ENCODE data around the gene CAMKMT. TPM values are rescaled to one million over a fixed set of nuclear protein-coding genes. Genes with fewer than 3 reads are reported as not detected.
A peak's percentile ranks its signal among the peaks of the same experiment; 100 is the strongest.

CAMKMT gene
- total and polyA plus RNA-seq, 2 donors (not counting 1 experiment from before 2014, with no cell fraction given): 6.2 to 23.3 TPM

DNA sequence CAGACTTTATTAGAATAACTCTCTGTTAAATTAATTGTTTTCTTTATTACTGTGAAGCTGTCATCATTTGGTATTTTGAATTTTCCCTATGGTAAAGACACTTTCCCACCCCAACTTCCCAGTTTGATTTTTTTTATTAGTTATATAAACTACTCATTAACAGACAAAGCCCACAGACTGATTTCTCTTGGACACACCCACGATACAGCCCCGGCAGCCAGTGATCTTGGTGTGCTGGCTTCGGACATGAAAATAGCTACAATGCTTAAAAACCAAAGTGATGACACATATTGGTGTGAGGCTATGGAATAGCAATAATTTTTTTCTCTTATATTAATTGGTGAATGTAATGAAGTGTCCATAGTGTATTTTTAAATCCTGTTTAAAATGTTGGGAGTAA lies 354.4 kb downstream of the CAMKMT start:
- Histone ChIP-seq H3K27me3 (replicated peaks in 1 of 4; ENCODE audit: control extremely low read depth in 1 of 4, control insufficient read depth in 3 of 4, insufficient read depth in 4 of 4, low read length in 3 of 4) (no peaks in the 10 kb centered on the region), H3K9me3 (ENCODE audit: control extremely low read depth in 1 of 3, control insufficient read depth in 2 of 3, insufficient read depth in 1 of 3, low read length in 2 of 3) (no peaks in the 10 kb centered on the region), H3K9ac (ENCODE audit: low read length) (no peak overlapping the region), H3K4me1 (ENCODE audit: control insufficient read depth in 2 of 2, insufficient read depth in 2 of 2, low read length in 2 of 2) (peaks cover 34 to 41% of the 10 kb centered on the region in 2 donors), H3K4me2 (replicated peaks; ENCODE audit: low read depth, low read length, poor library complexity, severe bottlenecking) (no peak overlapping the region), H4K20me1 (ENCODE audit: control insufficient read depth, insufficient read depth, low read length, poor library complexity, severe bottlenecking) (no peaks in the 10 kb centered on the region), H3K27ac (ENCODE audit: low read length in 2 of 2) (peak overlapping the region in 1 of 2 donors; percentile 80), H3K79me2 (ENCODE audit: control insufficient read depth, insufficient read depth, low read length) (no peaks in the 10 kb centered on the region), H3K36me3 (replicated peaks in 1 of 2; ENCODE audit: control extremely low read depth in 1 of 2, control insufficient read depth in 1 of 2, extremely low read depth in 1 of 2, insufficient read depth in 2 of 2, low read length in 1 of 2) (no peaks in the 10 kb centered on the region), H3K4me3 (ENCODE audit: control extremely low read depth in 1 of 5, extremely low read depth in 1 of 5, insufficient read depth in 1 of 5, low read depth in 2 of 5, low read length in 4 of 5) (no peak overlapping the region), H2AFZ (ENCODE audit: insufficient read depth, low read depth, low read length, poor library complexity, severe bottlenecking) (no peak overlapping the region)
- ATAC-seq (ENCODE audit: low read depth) (no peak), DNase-seq (no peak)
- no CpG with 5 or more reads among the region's 3 CpGs for WGBS (ENCODE audit: insufficient coverage)
- ChIA-PET CTCF (interaction anchor here (1.3 to 2.5 kb wide), 2 partner anchors 10 to 155 kb away, joined by 4 to 13 read pairs; no protein-coding TSS in a partner anchor), POLR2A (no interaction called here)
- Mint-ChIP-seq H3K27me3 (no peaks in the 10 kb centered on the region), H3K4me3 (no peak overlapping the region), H3K9me3 (ENCODE audit: insufficient read depth) (no peaks in the 10 kb centered on the region), H3K4me1 (peaks cover 40% of the 10 kb centered on the region), H3K27ac (no peak overlapping the region)
- intact Hi-C loops (cut with micrococcal nuclease): loop anchor here (5.0 to 10.0 kb wide), 2 partner anchors 239 to 849 kb away; no protein-coding TSS in a partner anchor
- TF ChIP-seq, protein P1, sequence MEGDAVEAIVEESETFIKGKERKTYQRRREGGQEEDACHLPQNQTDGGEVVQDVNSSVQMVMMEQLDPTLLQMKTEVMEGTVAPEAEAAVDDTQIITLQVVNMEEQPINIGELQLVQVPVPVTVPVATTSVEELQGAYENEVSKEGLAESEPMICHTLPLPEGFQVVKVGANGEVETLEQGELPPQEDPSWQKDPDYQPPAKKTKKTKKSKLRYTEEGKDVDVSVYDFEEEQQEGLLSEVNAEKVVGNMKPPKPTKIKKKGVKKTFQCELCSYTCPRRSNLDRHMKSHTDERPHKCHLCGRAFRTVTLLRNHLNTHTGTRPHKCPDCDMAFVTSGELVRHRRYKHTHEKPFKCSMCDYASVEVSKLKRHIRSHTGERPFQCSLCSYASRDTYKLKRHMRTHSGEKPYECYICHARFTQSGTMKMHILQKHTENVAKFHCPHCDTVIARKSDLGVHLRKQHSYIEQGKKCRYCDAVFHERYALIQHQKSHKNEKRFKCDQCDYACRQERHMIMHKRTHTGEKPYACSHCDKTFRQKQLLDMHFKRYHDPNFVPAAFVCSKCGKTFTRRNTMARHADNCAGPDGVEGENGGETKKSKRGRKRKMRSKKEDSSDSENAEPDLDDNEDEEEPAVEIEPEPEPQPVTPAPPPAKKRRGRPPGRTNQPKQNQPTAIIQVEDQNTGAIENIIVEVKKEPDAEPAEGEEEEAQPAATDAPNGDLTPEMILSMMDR (IDR thresholded peaks at IDR 0.05): no peak
- no peak for TF ChIP-seq EZH2 (IDR thresholded peaks at IDR 0.05; ENCODE audit: borderline replicate concordance, insufficient read depth, low read depth, low read length, poor library complexity, severe bottlenecking)

DNA sequence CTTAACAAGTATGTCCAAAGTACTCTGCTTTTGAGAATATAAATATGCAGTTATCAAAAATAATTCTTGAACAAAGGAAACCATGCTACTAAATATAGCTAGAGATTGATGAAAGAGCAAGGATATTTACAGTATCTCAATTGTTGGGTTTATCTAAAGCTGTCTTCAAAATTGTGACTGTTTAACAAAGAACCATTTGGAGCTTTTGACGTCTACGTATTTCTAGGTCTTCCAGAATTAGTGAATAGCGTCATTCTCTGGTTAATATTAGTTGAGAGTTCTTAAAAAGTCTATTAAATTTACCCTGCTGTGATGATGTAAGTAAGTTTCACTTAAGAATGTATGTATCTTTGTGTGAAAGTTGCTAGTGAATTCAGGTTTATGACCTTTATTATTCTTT lies 356.7 kb downstream of the CAMKMT start:
- H3K4me3 Mint-ChIP-seq: no peak overlapping the region
- no peak overlapping the region for H3K9ac ChIP-seq (ENCODE audit: low read length)
- TF ChIP-seq, protein P1 (IDR thresholded peaks at IDR 0.05): no peak
- no peak for TF ChIP-seq EZH2 (IDR thresholded peaks at IDR 0.05; ENCODE audit: borderline replicate concordance, insufficient read depth, low read depth, low read length, poor library complexity, severe bottlenecking)
- ATAC-seq (ENCODE audit: low read depth) (no peak), DNase-seq (no peak)
- H3K9me3 ChIP-seq (ENCODE audit: control extremely low read depth in 1 of 3, control insufficient read depth in 2 of 3, insufficient read depth in 1 of 3, low read length in 2 of 3): no peaks in the 10 kb centered on the region
- no peaks in the 10 kb centered on the region for H3K36me3 ChIP-seq (replicated peaks in 1 of 2; ENCODE audit: control extremely low read depth in 1 of 2, control insufficient read depth in 1 of 2, extremely low read depth in 1 of 2, insufficient read depth in 2 of 2, low read length in 1 of 2)
- H3K4me3 ChIP-seq (ENCODE audit: control extremely low read depth in 1 of 5, extremely low read depth in 1 of 5, insufficient read depth in 1 of 5, low read depth in 2 of 5, low read length in 4 of 5): no peak overlapping the region
- no peak overlapping the region for H3K27ac ChIP-seq (ENCODE audit: low read length in 2 of 2)
- H3K4me1 ChIP-seq (ENCODE audit: control insufficient read depth in 2 of 2, insufficient read depth in 2 of 2, low read length in 2 of 2): peaks cover 32 to 43% of the 10 kb centered on the region in 2 donors
- intact Hi-C loops (cut with micrococcal nuclease): loop anchor here (5.0 to 10.0 kb wide), 2 partner anchors 241 to 846 kb away; no protein-coding TSS in a partner anchor
- no peak overlapping the region for H3K27ac Mint-ChIP-seq
- H3K4me2 ChIP-seq (replicated peaks; ENCODE audit: low read depth, low read length, poor library complexity, severe bottlenecking): no peak overlapping the region
- H2AFZ ChIP-seq (ENCODE audit: insufficient read depth, low read depth, low read length, poor library complexity, severe bottlenecking): no peak overlapping the region
- H3K27me3 ChIP-seq (replicated peaks in 1 of 4; ENCODE audit: control extremely low read depth in 1 of 4, control insufficient read depth in 3 of 4, insufficient read depth in 4 of 4, low read length in 3 of 4): no peaks in the 10 kb centered on the region
- H3K9me3 Mint-ChIP-seq (ENCODE audit: insufficient read depth): no peaks in the 10 kb centered on the region
- H3K79me2 ChIP-seq (ENCODE audit: control insufficient read depth, insufficient read depth, low read length): no peaks in the 10 kb centered on the region
- WGBS (ENCODE audit: insufficient coverage): 94% methylated on average over 3 of the region's 3 CpGs
- no peaks in the 10 kb centered on the region for H3K27me3 Mint-ChIP-seq
- H3K4me1 Mint-ChIP-seq: peaks cover 41% of the 10 kb centered on the region
- no peaks in the 10 kb centered on the region for H4K20me1 ChIP-seq (ENCODE audit: control insufficient read depth, insufficient read depth, low read length, poor library complexity, severe bottlenecking)
- CTCF ChIA-PET: interaction anchor here (1.2 to 1.9 kb wide), 5 partner anchors 10 to 239 kb away, joined by 3 to 8 read pairs (median 7); no protein-coding TSS in a partner anchor
- POLR2A ChIA-PET: interaction anchor here (0.7 kb wide), 1 partner anchor 72 kb away, joined by 6 read pairs; no protein-coding TSS in a partner anchor

Data from B cell (primary cell).